ENCODE results near the gene PCYT2.

The PCYT2 gene

GRCh38 chr17:81912441-81913309 is 1.5 kb upstream of the PCYT2 start:
- DNase-seq: no peak

- no peak for DNase-seq
Observed at GRCh38 chr17:81911969-81912368, 770 bp upstream of the PCYT2 start.

GRCh38 chr17:81910840-81911276 is 341 bp downstream of the PCYT2 start:
- no peak for DNase-seq

GRCh38 chr17:81909966-81910839 is 996 bp downstream of the PCYT2 start:
- DNase-seq: no peak

DNA sequence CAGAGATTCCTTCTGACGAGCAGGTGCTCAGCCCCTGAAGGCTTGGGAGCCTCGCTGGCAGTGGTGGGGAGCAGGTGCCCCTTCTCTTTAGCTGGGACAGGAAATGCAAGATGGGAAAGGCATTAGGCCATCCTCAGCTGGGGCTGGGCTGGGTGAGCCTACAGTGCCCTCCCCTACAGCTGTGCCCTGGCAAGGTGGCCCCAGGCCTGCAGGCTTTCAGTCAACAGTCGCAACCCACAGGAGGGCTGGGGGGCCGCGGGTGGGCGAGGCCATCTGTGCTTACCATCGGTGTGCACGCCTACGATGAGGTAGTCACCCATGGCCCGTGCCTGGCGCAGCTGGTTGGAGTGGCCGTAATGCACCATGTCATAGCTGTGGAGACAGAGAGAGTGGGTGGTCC is 2.0 kb downstream of the PCYT2 start:
- DNase-seq: no peak

DNA sequence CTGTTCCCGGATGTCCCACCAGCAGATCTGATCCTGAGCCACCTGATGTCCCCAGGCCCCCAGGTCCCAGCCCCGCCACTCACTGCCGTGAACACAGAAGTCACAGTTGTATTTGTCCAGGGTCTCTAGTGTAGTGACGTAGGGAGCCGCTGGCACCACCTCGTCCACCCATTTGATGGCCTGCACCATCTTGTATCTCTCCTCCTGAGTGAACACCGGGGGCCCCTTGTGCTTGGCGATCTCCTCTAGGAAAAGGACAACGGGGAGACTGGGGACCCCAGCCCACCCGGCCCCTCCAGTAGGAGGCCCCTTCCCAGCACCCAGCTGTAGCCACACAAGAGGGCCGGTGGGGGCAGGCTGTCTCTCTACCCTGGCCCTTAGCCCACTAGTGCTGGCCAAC is 2.4 kb downstream of the PCYT2 start:
- DNase-seq: no peak

- DNase-seq: no peak
Observed at GRCh38 chr17:81907219-81908145, 3.7 kb downstream of the PCYT2 start.

GRCh38 chr17:81906476-81907218 is 4.6 kb downstream of the PCYT2 start:
- no peak for DNase-seq

GRCh38 chr17:81905993-81906392 is 5.2 kb downstream of the PCYT2 start:
- no peak for DNase-seq

DNA sequence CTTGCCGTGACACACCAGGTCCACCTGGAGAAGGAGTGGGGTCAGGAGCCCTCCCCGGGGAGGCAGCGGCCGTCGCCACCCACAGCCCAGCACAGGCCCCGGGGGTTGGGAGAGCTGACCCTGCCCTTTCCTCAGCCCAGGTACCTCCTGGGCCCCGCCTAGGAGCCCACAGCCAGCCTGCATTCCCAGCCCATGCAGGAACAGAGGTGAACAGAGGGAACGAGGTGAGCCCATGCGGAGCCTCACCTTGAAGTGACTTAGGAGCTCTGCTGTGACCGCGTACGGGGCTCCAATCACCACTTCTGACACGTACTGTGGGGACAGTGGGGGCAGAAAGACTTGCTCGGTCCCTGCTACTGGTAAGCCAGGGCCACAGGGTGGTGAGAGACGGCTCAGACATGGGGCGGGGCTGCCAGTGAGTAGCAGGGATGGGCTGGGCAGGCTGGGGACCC is 5.7 kb downstream of the PCYT2 start:
- no peak for DNase-seq

- DNase-seq: no peak
Observed at GRCh38 chr17:81904600-81905423, 6.4 kb downstream of the PCYT2 start.

DNA sequence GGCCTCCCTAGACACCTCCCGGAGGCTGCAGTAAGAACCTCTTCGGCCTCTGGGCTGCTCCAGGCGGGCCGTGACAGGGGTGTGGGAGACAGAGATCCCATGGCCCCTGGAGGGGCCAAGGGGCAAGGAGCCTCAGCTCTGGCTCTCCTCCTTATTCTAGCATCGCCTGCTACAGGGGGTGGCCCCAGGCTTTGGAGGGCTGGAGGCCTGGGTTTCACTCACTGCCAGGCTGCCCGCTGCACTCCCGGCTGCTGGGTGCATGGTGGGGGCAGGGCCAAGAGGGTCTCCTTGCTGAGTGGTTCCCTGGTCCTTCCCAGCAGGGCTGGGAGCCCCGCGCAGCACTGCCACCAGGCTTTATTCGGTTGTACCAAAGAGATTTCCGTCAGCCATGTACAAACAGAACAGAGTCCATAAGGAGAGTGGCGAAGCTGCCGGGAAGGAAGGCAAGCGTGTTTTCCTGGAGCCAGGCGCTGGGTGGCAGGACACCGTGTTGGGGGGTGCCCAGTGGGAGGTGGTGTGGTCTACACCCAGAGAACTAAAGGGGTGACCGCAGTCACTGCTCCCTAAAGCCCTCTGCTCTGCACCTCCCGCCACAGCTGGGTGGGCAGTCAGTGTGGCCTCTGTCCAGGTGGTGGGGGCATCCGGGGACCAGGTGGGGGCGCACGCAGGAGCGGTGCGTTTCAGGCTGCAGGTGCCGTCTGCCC is 7.2 kb downstream of the PCYT2 start:
- no peak for DNase-seq

DNA sequence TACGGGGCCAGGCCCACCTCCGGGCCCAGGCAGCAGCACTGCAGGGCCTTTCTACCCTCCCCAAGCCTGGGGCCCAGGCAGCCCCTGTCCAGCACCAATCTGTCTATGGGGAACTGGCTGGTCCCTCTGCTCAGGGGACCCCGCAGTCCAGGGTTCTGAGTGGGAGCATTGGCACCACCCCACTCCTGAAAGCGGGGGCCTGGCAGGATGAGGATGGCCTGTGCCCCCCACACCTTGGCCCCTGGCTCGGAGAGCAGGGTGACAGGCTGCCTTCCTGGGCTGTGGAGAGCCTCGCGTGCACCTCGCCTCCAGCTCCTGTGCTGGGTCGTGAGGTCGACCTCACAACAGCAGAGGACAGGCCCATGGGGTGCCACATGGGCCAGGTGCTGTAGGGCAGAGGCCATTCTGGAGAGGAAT is 7.8 kb downstream of the PCYT2 start:
- DNase-seq: no peak

DNA sequence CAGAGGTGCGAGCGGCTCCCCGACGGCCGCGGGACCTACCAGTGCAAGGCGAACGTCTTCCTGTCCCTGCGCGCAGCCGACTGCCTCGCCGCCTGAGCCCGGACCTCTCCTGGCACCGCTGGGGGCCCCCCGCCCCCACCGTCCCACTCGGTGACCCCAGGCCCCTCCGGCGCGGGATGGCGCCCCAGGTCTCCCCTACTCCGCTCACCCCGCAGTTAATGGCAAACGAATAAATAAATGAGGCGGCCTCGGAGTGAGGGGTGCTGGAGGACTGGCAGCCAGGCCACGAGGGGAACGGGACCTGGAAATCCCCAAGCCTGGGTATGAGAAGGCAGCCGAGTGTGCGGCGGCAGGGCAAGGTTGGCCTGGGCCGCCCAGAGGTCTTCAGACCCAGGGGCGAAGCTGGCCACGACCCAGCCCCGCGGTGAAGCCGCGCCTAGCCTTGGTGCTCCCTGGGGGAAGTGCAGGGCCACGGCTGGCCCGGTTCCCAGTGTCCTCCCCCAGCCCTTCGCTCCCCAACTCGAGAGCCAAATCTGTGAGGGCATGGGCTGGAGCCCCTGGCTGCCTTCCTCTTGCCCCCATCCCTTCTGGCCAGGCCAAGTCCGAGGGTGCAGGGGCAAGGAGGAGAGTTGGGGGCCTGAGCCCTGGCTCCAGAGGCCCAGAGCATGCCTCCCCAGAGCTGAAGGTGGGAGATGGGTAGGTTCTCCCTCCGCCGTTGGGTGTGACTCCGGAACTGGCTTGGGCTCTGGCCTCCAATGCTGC is 8.4 kb downstream of the PCYT2 start:
- no peak for DNase-seq

DNA sequence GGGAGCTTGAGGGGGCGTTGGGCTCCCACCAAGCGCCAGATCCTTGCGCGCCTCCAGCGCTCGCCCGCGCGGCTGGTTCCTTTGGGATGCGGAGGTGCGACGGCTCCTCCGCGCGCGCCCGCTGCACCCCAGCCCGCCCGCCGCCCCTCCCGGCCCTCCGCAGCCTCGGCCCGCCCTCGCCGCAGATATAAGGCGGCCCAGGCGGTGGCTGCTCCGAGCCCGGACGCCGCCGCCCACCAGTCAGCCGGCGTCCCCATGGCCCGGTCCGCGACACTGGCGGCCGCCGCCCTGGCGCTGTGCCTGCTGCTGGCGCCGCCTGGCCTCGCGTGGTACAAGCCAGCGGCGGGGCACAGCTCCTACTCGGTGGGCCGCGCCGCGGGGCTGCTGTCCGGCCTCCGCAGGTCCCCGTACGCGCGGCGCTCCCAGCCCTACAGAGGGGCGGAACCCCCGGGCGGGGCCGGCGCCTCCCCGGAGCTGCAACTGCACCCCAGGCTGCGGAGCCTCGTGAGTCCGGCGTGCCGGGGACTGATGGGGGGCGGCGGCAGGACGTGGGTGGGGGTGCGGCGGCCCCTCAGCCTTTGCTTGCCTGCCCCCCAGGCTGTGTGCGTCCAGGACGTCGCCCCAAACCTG is 9.1 kb downstream of the PCYT2 start, which contains the start of gene NPB:
Gene NPB, plus strand, starts transcription at position 216 of the 630 bp plus-strand sequence. Its CDS starts 40 bp downstream, at position 256.
- DNase-seq: no peak

DNA sequence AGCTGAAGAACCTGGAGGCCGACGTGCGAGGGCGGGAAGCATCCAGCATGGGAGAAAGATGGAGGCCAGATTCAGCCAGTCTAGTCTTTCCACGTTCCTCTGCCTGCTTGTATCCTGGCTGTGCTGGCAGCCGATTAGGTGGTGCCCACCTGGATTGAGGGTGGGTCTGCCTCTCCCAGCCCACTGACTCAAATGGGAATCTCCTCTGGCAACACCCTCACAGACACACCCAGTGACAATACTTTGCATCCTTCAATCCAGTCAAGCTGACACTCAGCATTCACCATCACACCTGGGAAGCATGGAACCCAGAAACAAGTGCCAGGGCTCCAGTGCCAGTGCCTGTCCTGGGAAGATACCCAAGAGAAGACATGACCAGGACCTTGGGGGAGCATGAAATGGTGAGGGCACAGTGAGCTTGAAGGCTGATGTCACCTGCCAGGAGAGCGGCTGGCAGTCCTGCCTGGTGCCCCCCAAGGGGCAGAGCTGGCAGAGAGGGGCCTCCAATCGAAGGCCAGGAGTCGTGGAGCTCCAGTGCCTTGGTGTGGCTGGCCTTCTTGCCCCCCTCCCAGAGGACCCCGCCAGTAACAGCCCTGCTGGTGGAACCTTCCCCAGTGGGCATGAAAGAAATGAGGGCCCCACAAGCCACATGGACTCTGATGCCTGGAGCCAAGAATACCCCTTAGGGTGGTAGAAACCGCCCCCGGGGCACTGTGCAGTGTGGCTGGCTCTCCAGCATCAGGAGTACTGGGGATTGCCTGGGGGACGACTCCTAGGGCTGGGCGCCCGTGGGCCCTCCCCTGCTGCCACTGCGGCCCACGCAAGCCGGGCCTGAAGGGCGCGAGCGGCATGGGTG is 9.8 kb downstream of the PCYT2 start:
- no peak for DNase-seq

DNA sequence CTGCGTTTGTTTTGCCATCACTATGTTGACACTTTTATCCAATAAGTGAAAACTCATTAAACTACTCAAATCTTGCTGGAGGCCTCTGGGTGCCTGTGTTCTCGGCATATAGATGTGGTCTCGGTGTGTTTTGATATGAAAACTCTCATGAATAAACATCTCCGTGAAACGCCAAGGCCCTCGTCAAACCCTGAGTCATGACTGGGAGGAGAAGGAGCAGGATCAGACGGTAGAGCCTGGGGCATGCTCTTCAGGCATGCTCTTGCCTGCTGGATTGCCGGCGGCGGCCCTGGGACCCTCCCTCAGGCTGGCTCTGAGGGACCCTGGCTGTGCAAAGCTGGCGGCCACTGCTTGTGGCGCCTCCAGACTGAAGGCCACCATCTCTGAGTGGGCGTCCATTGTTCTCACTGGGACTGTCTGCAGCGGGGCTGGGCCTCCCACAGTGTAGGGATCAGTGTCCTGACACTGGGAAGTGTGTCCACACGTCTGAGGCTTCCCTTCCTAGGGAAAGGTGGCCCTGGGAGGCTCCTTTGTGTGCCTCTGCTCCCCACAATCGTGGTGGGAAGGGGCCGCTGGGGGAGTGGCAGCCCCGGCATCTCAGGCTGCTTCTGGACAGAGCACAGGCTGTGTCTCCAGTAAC is 10.9 kb downstream of the PCYT2 start:
- no peak for DNase-seq

Measured in activated CD8-positive, alpha-beta memory T cell treated with anti-CD3 and anti-CD28 coated beads, Interleukin-2, amount 50 U/mL, for 4 hours (primary cell).